ENCODE measurements around the gene KPNA6.
"Not testable (repeated sequence)": the region's sequence is repeated elsewhere in the genome, so short reads cannot be mapped to it uniquely, and the experiment has no call there.

The KPNA6 gene

DNA sequence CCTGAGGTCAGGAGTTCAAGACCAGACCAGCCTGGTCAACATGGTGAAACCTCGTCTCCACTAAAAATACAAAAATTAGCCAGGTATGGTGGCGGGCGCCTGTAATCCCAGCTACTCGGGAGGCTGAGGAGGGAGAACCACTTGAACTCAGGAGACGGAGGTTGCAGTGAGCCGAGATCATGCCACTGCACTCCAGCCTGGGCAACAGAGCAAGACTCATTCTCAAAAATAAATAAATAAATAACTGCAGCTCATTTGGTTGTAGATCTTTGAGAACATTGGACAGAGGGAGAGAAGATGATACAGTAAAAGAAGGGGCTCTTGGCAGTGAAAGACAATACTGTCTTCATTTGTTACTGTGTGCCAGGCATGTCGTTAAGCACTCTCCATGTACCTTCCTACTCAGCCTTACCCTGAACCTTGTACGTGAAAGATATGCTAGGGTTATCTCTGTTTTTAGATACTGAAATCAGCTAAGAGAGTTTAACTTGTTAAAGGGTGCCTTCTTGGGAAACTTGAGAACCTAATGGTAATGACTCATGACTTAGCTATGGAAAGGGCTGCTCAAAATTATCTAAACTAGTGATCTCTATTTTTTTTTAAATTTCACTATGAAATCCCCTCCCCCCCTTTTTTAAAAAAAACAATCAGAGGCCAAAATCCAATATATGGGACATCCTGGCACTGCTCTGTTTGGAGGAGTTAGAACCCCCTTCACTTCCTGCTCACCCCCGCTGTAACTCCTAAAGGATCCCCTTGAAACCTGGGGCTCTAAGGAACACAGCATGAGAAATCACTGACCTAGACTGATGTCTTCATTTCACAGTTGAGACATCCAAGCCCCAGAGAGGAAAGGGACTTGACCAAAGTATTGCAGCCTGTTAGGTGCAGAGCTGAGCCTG is 6.8 kb upstream of the KPNA6 start:
- DNase-seq: no peak

DNA sequence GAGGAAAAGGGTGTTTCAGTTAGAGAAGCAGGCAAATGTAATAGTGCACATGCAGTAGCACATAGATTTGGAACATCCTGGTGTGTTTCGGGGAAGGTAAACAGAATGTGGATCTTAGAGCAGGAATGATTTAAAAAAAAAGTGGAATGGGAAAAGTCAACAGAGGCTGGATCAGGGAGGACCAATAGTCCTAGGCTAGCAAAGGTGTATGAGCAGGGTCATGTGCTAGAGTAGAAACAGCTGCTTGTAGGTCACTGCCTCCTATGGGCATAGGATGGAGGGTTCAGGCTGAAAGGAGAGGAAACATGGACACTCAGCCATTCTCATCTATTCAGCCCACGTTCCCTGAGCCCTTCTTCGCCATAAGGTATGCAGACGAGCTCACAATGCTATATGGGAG is 3.7 kb upstream of the KPNA6 start:
- no peak for DNase-seq

DNA sequence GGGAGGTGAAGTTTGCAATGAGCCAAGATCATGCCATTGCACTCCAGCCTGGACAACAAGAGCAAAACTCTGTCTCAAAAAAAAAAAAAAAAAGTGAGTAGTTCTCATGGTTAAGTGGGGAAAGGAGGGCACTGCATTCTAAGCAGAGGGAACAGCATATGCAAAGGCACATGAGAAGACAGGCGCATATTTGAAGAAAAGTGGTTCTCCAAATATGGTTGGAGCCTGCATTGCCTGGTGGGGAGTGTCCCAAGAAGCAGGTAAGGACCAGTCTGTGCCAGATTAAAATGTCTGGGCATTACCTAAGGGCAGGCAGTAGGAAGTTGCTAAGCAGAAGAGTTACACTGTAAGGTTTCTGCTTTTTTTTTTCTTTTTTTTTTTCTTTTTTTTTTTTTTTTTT is 2.5 kb upstream of the KPNA6 start:
- DNase-seq: no peak

DNA sequence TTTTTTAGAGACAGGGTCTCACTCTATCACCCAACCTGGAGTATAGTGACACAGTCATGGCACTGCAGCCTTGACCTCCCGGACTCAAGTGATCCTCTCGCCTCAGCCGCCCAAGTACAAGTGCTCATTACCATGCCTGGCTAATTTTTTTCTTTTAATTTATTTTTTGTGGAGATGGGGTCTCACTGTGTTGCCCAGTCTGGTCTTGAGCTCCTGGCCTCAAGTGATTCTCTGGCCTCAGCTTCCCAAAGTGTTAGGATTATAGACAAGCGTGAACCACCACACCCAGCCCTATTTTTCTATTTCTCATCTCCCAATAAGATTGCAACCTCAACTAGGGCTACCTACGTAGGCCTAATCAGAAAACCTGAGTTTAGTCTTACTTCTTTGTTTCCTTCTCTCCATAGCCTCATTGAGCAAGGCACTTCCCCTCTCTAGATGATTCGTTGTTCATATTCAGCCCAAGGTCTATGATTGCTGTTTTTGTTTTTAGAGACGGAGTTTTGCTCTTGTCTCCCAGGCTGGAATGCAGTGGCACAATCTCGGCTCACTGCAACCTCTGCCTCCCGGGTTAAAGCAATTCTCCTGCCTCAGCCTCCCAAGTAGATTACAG is 1.1 kb upstream of the KPNA6 start:
- no peak for DNase-seq

GRCh38 chr1:32111040-32111623 is 3.3 kb downstream of the KPNA6 start:
- no peak for DNase-seq

DNA sequence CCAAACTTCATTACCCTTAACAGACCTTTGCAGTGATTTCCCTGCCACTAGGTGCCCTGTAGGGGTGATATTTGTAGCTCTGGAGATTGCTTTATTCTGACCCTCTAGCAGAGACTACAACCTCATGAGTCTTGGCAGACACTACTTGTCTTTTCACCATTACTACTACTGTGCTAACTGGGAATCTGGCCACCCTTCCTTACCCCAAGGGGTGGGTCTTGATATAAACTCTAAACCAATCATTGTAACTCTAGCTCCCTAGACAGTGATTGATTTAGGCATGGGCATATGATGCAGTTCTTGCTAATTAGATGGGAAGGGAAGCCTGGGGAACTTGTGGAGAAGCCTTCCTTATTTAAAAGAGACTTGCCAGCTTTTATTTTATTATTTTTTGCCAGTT is 3.9 kb downstream of the KPNA6 start:
- DNase-seq: no peak

- DNase-seq: peak in 3 of 6 experiments; percentile 18 to 33 (median 31)
These were observed 5.0 kb downstream of the KPNA6 start for GRCh38 chr1:32112806-32113375.

DNA sequence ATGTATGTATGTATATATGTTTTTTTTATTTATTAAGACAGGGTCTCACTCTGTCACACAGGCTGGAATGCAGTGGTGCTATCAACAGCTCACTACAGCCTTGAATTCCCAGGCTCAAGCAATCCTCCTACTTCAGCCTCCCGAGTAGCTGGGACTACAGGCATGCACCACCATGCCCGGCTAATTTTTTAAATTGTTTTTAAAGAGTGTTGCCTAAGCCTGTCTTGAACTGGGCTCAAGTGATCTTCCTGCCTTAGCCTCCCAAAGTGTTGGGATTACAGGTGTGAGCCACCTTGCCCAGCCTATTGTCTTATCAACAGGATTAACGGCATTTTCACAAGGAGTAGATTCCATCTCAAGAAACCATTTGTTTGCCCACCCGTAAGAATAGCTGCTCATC is 5.6 kb downstream of the KPNA6 start:
- DNase-seq: not testable (repeated sequence)

- no peak for DNase-seq
These were observed 6.6 kb downstream of the KPNA6 start for GRCh38 chr1:32114420-32114819.

GRCh38 chr1:32115496-32115895 is 7.6 kb downstream of the KPNA6 start:
- DNase-seq: no peak

- DNase-seq: no peak
These were observed 8.7 kb downstream of the KPNA6 start for GRCh38 chr1:32116531-32116930.

DNA sequence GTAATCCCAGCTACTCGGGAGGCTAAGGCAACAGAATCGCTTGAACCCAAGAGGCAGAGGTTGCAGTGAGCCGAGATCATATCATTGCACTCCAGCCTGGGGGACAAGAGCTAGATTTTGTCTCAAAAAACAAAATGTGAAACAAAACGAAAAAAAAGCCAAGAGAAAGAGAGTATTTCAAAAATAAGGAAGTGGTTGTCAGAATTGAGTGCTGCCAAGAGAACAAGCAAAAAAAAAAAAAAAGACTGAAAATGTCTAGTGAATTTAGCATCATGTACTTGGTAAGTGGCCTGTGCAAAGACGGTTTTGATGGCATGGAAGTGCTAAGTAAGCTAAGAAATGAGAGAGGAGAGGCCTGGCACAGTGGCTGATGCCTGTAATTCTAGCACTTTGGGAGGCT is 14.3 kb downstream of the KPNA6 start:
- DNase-seq: peak in 3 of 6 experiments; percentile 8 to 20 (median 18)

GRCh38 chr1:32123361-32123760 is 15.5 kb downstream of the KPNA6 start:
- not testable (repeated sequence) for DNase-seq

- DNase-seq: no peak
These were observed 17.5 kb downstream of the KPNA6 start for GRCh38 chr1:32125313-32125712.

DNA sequence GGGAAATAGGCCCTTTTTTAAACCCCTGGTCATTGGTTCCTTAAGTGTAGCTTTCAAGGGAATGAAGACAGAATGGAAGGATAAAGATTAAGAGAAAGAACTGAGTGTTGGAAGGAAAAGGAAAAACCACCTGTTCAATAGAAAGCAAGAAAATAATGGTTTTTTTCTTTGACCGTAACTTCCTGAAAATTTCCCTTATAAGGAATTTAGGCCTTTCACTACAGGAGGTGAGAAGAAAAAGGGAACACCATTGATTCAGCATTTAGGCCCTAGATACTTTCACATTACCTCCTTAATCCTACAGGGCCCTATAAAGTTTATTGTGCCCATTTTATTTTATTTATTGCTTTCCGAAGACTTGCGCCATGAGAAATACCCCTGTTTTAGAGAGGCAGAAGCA is 18.9 kb downstream of the KPNA6 start:
- no peak for DNase-seq

- no peak for DNase-seq
These were observed 19.7 kb downstream of the KPNA6 start for GRCh38 chr1:32127409-32128198.

DNA sequence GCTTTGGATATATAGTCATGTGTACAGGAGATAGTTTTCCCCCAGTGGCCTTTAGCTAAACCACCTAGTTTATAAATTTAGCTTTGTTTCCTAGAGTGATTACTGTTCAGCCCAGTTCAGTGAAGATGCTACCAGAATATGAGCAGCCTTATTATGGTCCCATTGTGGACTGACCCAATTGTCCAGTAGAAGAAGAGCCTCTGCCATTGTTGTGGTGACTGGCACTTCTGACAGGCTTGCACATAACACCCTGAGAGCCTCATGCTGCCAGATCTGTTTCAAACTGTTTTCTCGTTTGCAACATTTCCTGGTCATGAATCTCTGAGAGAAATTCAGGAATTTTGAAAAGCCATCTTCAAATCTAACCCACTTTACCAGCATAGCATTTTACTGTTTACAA is 20.6 kb downstream of the KPNA6 start:
- no peak for DNase-seq

DNA sequence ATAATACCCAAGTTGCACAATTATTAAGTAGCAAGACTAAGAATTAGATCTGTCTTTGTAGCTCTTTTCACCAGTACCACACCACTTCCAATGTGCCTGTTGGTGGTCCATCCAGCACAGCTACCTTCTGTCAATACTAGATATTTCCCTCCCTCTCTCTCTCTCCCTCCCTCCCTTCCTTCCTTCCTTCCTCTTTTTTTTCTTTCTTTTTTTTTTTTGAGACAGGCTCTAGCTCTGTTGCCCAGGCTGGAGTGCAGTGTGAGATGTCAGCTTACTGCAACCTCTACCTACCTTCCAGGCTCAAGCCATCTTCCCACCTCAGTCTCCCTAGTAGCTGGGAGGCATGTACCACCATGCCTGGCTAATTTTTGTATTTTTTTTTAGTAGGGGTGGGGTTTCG is 21.1 kb downstream of the KPNA6 start:
- DNase-seq: no peak

DNA sequence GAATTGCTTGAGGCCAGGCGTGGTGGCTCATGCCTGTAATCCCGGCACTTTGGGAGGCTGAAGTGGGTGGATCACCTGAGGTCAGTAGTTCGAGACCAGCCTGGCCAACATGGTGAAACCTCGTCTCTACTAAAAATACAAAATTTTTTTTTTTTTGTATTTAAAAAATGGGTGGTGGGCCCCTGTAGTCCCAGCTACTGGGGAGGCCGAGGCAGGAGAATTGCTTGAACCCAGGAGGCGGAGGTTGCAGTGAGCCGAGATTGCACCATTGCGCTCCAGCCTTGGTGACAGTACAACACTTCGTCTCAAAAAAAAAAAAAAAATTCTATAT is 26.1 kb downstream of the KPNA6 start:
- DNase-seq: not testable (repeated sequence)

GRCh38 chr1:32137111-32137510 is 29.3 kb downstream of the KPNA6 start:
- DNase-seq: no peak

- DNase-seq: no peak
These were observed 31.1 kb downstream of the KPNA6 start for GRCh38 chr1:32138965-32139364.

- no peak for DNase-seq
These were observed 34.8 kb downstream of the KPNA6 start for GRCh38 chr1:32142446-32143301.
